ENCODE data around the gene GNAL. TPM values are rescaled to one million over a fixed set of nuclear protein-coding genes. Genes with fewer than 3 reads are reported as not detected.

GNAL gene
- total RNA-seq, 1 experiment from 2014 or later: 0.15 TPM

DNA sequence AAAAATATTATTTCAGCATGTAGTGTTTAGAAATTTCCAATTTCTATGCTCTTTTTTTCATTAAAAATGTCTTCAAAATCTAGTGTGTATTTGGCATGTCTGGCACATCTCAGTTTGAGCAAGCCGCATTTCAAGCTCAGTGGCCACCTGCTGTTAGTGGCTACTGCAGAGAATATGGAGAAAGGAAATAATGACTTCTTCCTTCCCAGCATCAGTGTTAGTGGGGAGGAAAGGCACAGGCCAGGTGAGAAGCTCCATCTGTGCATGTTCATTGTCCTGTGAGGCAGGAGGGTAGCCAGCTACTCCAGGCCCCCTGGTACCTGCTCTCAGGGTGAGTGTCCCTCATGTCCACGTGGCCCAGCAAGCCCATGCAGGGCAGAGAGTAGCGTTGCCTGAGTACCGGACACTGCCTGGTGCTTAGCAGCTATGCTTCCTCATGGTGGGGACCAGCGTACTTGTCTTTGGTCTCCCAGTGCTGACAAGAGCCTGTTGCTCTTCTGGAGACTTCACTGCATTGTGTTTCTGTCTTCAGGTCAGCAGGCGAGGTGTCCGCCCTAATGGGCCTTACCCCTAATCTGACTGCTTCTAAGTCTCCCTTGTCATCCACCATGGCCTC lies 94.8 kb downstream of the GNAL start:
- no peaks in the 10 kb centered on the region for H3K36me3 ChIP-seq (ENCODE audit: low read depth, low read length)
- H3K9ac ChIP-seq (ENCODE audit: low read length): no peak overlapping the region
- no peaks in the 10 kb centered on the region for H3F3A ChIP-seq (ENCODE audit: low read length, unreplicated experiment)
- TF ChIP-seq, protein P1, sequence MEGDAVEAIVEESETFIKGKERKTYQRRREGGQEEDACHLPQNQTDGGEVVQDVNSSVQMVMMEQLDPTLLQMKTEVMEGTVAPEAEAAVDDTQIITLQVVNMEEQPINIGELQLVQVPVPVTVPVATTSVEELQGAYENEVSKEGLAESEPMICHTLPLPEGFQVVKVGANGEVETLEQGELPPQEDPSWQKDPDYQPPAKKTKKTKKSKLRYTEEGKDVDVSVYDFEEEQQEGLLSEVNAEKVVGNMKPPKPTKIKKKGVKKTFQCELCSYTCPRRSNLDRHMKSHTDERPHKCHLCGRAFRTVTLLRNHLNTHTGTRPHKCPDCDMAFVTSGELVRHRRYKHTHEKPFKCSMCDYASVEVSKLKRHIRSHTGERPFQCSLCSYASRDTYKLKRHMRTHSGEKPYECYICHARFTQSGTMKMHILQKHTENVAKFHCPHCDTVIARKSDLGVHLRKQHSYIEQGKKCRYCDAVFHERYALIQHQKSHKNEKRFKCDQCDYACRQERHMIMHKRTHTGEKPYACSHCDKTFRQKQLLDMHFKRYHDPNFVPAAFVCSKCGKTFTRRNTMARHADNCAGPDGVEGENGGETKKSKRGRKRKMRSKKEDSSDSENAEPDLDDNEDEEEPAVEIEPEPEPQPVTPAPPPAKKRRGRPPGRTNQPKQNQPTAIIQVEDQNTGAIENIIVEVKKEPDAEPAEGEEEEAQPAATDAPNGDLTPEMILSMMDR (conservative IDR thresholded peaks at IDR 0.05; ENCODE audit: low read depth, low read length): no peak
- TF ChIP-seq EZH2 (IDR thresholded peaks at IDR 0.05; ENCODE audit: low read length, unreplicated experiment) (no peak), EZH2phosphoT487 (IDR thresholded peaks at IDR 0.05; ENCODE audit: borderline replicate concordance, low read length) (no peak)
- POLR2A ChIA-PET (ENCODE audit: unreplicated experiment): no interaction called here
- no peak for ATAC-seq
- H3K4me2 ChIP-seq (ENCODE audit: low read length): no peak overlapping the region
- CTCF ChIA-PET: no interaction called here
- BruUV-seq (replicated peaks): no TSS peak
- DNase-seq: no peak
- H3K4me1 ChIP-seq (ENCODE audit: insufficient read depth, low read length): no peaks in the 10 kb centered on the region
- H3K27ac ChIP-seq (ENCODE audit: low read length): no peak overlapping the region
- no peaks in the 10 kb centered on the region for H3K9me3 ChIP-seq (ENCODE audit: low read length)
- H3K9me2 ChIP-seq (replicated peaks; ENCODE audit: low read length): no peaks in the 10 kb centered on the region
- H4K20me1 ChIP-seq (ENCODE audit: low read length): no peaks in the 10 kb centered on the region
- intact Hi-C loops (cut with micrococcal nuclease): no loop called here
- H3K4me3 ChIP-seq (ENCODE audit: low read length): no peak overlapping the region
- H3K27me3 ChIP-seq (ENCODE audit: low read length): peaks cover 26% of the 10 kb centered on the region
- H3K79me2 ChIP-seq (ENCODE audit: low read length): no peaks in the 10 kb centered on the region
- H2AFZ ChIP-seq (ENCODE audit: low read length): no peak overlapping the region

- H3K27me3 ChIP-seq (ENCODE audit: low read length): peaks cover 16% of the 10 kb centered on the region
- no peak overlapping the region for H2AFZ ChIP-seq (ENCODE audit: low read length)
- H3K4me3 ChIP-seq (ENCODE audit: low read length): no peak overlapping the region
- ChIA-PET CTCF (no interaction called here), POLR2A (ENCODE audit: unreplicated experiment) (no interaction called here)
- no peak overlapping the region for H3K4me2 ChIP-seq (ENCODE audit: low read length)
- no TSS peak for BruUV-seq (replicated peaks)
- H3K9ac ChIP-seq (ENCODE audit: low read length): no peak overlapping the region
- no peaks in the 10 kb centered on the region for H3F3A ChIP-seq (ENCODE audit: low read length, unreplicated experiment)
- no peaks in the 10 kb centered on the region for H3K79me2 ChIP-seq (ENCODE audit: low read length)
- no peaks in the 10 kb centered on the region for H3K9me3 ChIP-seq (ENCODE audit: low read length)
- H3K27ac ChIP-seq (ENCODE audit: low read length): no peak overlapping the region
- H4K20me1 ChIP-seq (ENCODE audit: low read length): no peaks in the 10 kb centered on the region
- ATAC-seq (no peak), DNase-seq (no peak)
- no peaks in the 10 kb centered on the region for H3K4me1 ChIP-seq (ENCODE audit: insufficient read depth, low read length)
- H3K36me3 ChIP-seq (ENCODE audit: low read depth, low read length): no peaks in the 10 kb centered on the region
- TF ChIP-seq, protein P1 (conservative IDR thresholded peaks at IDR 0.05; ENCODE audit: low read depth, low read length): no peak
- TF ChIP-seq EZH2phosphoT487 (IDR thresholded peaks at IDR 0.05; ENCODE audit: borderline replicate concordance, low read length) (no peak), EZH2 (IDR thresholded peaks at IDR 0.05; ENCODE audit: low read length, unreplicated experiment) (no peak)
- intact Hi-C loops (cut with micrococcal nuclease): no loop called here
- no peaks in the 10 kb centered on the region for H3K9me2 ChIP-seq (replicated peaks; ENCODE audit: low read length)
These were observed 95.7 kb downstream of the GNAL start for GRCh38 chr18:11784674-11785304.

DNA sequence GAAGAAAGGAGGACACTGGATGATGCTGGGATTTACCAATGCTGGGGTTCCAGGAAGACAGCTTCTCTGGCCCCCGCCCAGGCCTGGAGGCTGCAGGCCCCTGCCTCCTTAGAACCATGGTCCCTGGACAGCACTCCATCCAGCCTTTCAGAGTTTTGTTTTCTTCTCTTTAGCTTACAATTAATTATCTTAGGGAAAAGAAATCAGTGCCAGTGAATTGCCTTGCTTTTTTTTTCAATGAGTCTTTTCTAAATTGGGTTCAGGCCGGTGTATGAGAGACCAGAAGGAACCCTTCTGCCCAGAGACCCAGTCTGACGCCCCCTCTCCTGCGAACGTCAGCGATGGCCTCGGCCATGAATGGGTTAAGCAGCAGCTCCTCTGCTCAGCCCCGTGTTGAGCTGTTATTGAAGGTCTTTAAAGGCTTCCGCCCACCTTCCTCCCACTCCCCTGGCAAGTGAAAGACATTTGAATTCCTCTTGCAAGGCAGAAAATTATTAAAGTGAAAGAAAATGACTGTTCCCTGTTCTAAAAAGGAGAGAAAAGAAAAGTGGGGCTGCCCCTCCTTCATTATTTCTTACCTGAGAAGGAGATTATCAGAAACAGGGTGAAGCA lies 96.5 kb downstream of the GNAL start:
- CTCF ChIA-PET: no interaction called here
- intact Hi-C loops (cut with micrococcal nuclease): no loop called here

More for the DNA sequence above, 96.5 kb downstream of the GNAL start:
- BruUV-seq (replicated peaks): no TSS peak
- Histone ChIP-seq H3K9ac (ENCODE audit: low read length) (no peak overlapping the region), H3K79me2 (ENCODE audit: low read length) (no peaks in the 10 kb centered on the region), H3K36me3 (ENCODE audit: low read depth, low read length) (no peaks in the 10 kb centered on the region), H4K20me1 (ENCODE audit: low read length) (no peaks in the 10 kb centered on the region), H3K27ac (ENCODE audit: low read length) (no peak overlapping the region), H3K9me3 (ENCODE audit: low read length) (no peaks in the 10 kb centered on the region), H3F3A (ENCODE audit: low read length, unreplicated experiment) (no peaks in the 10 kb centered on the region), H3K4me3 (ENCODE audit: low read length) (no peak overlapping the region), H3K9me2 (replicated peaks; ENCODE audit: low read length) (no peaks in the 10 kb centered on the region), H3K4me1 (ENCODE audit: insufficient read depth, low read length) (no peaks in the 10 kb centered on the region), H2AFZ (ENCODE audit: low read length) (0 out of 2 replicates have a peak overlapping the region, but pooled peaks have one; percentile 13), H3K27me3 (ENCODE audit: low read length) (peaks cover 10% of the 10 kb centered on the region), H3K4me2 (ENCODE audit: low read length) (no peak overlapping the region)
- TF ChIP-seq EZH2phosphoT487 (IDR thresholded peaks at IDR 0.05; ENCODE audit: borderline replicate concordance, low read length) (no peak), EZH2 (IDR thresholded peaks at IDR 0.05; ENCODE audit: low read length, unreplicated experiment) (no peak)
- TF ChIP-seq, protein P1 (conservative IDR thresholded peaks at IDR 0.05; ENCODE audit: low read depth, low read length): no peak
- ATAC-seq: no peak
- DNase-seq: no peak
- POLR2A ChIA-PET (ENCODE audit: unreplicated experiment): no interaction called here
